GM08714 (cell line): Measurements from ENCODE around the gene NTMT1.
"Not testable (repeated sequence)": the region's sequence is repeated elsewhere in the genome, so short reads cannot be mapped to it uniquely, and the experiment has no call there.

Experiments used
- H3K4me3 ChIP-seq: fragments of 200-500 bp; sonication (Bioruptor generic); 2 replicates; pipeline ENCODE4 v1.5.1; 2014; ENCODE audit warnings: mild to moderate bottlenecking, low read length, inconsistent platforms
- ZNF274 ChIP-seq: IDR thresholded peaks from 2 replicates; pipeline ENCODE4 v1.6.1; 2012; ENCODE audit warnings: mild to moderate bottlenecking, low read depth, low read length

The NTMT1 gene

GRCh38 chr9:129646252-129646651 is 20.3 kb downstream of the NTMT1 start:
- no peak for TF ChIP-seq ZNF274
- no peak overlapping the region for H3K4me3 ChIP-seq

GRCh38 chr9:129646654-129647053 is 20.7 kb downstream of the NTMT1 start:
- no peak for TF ChIP-seq ZNF274
- no peak overlapping the region for H3K4me3 ChIP-seq

GRCh38 chr9:129647635-129648034 is 21.7 kb downstream of the NTMT1 start:
- TF ChIP-seq ZNF274 = no peak
- H3K4me3 ChIP-seq = no peak overlapping the region

GRCh38 chr9:129648092-129648763 is 22.3 kb downstream of the NTMT1 start:
- no peak overlapping the region for H3K4me3 ChIP-seq
- no peak for TF ChIP-seq ZNF274

GRCh38 chr9:129648764-129649115 is 22.8 kb downstream of the NTMT1 start:
- H3K4me3 ChIP-seq = no peak overlapping the region
- no peak for TF ChIP-seq ZNF274

- no peak for TF ChIP-seq ZNF274
- no peak overlapping the region for H3K4me3 ChIP-seq
Observed at GRCh38 chr9:129649726-129650679, 24.0 kb downstream of the NTMT1 start.

- no peak overlapping the region for H3K4me3 ChIP-seq
- no peak for TF ChIP-seq ZNF274
Observed at GRCh38 chr9:129650680-129651235, 24.8 kb downstream of the NTMT1 start.

- H3K4me3 ChIP-seq = no peak overlapping the region
- TF ChIP-seq ZNF274 = no peak
Observed at GRCh38 chr9:129653823-129654553, 28.0 kb downstream of the NTMT1 start.

- H3K4me3 ChIP-seq = no peak overlapping the region
- TF ChIP-seq ZNF274 = no peak
Observed at GRCh38 chr9:129654554-129655040, 28.6 kb downstream of the NTMT1 start.

GRCh38 chr9:129655154-129655553 is 29.2 kb downstream of the NTMT1 start:
- no peak overlapping the region for H3K4me3 ChIP-seq
- TF ChIP-seq ZNF274 = no peak

GRCh38 chr9:129655696-129656095 is 29.7 kb downstream of the NTMT1 start:
- H3K4me3 ChIP-seq = no peak overlapping the region
- TF ChIP-seq ZNF274 = no peak

GRCh38 chr9:129656795-129657390 is 30.9 kb downstream of the NTMT1 start:
- no peak overlapping the region for H3K4me3 ChIP-seq
- TF ChIP-seq ZNF274 = no peak

- H3K4me3 ChIP-seq = no peak overlapping the region
- no peak for TF ChIP-seq ZNF274
Observed at GRCh38 chr9:129661029-129661428, 35.1 kb downstream of the NTMT1 start.

- H3K4me3 ChIP-seq = not testable (repeated sequence)
Observed at GRCh38 chr9:129662239-129662638, 36.3 kb downstream of the NTMT1 start.
